Heart right ventricle (tissue), 16 donors: ENCODE results near the gene LDLRAD4. TPM values are rescaled to one million over a fixed set of nuclear protein-coding genes. Genes with fewer than 3 reads are reported as not detected.

Experiments used
- ATAC-seq, 8 donors: fragments of 200-7000 bp; cut with Tn5 transposase; one replicate each; pipeline ENCODE4 v1.9.1; 2020; ENCODE audit warnings: mild to moderate bottlenecking in 8 of 8, moderate library complexity in 8 of 8, moderate number of reproducible peaks in 1 of 8
- DNase-seq, 2 donors: peaks; one replicate each; pipeline ENCODE4 v3.0.0-alpha.2; 2020
- H3K27ac ChIP-seq, 10 donors: fragments of 200-600 bp; sonication (generic) in 2 of 10; one replicate each; pipeline versions ENCODE4 v1.5.0 to v1.8.0; 2020 to 2022; ENCODE audit warnings: mild to moderate bottlenecking in 3 of 10
- H3K27me3 ChIP-seq, 7 donors: fragments of 200-600 bp; one replicate each; pipeline ENCODE4 v1.8.0; 2021 to 2022; ENCODE audit warnings: mild to moderate bottlenecking in 2 of 7
- H3K36me3 ChIP-seq, 9 donors: fragments of 200-600 bp; sonication (generic) in 1 of 9; one replicate each; pipeline versions ENCODE4 v1.5.0 to v1.8.0; 2020 to 2022; ENCODE audit warnings: mild to moderate bottlenecking in 2 of 9
- H3K4me1 ChIP-seq, 9 donors: fragments of 200-600 bp; sonication (generic) in 1 of 9; one replicate each; pipeline versions ENCODE4 v1.5.0 to v1.8.0; 2020 to 2022; ENCODE audit warnings: mild to moderate bottlenecking in 4 of 9
- H3K4me3 ChIP-seq, 10 donors: fragments of 200-600 bp; sonication (generic) in 2 of 10; one replicate each; pipeline versions ENCODE4 v1.5.0 to v1.8.0; 2020 to 2022; ENCODE audit warnings: mild to moderate bottlenecking in 7 of 10, moderate library complexity in 2 of 10
- H3K9me3 ChIP-seq, 11 donors: fragments of 200-600 bp in 10 of 11; sonication (generic) in 2 of 11; one replicate each; pipeline versions ENCODE4 v1.5.0 to v1.8.0; 2013 to 2022; ENCODE audit warnings: mild to moderate bottlenecking in 2 of 11, control low read depth in 1 of 11, moderate library complexity in 1 of 11
- CTCF ChIP-seq, 9 donors: fragments of 200-600 bp; sonication (generic) in 2 of 9; IDR thresholded peaks; one replicate each; pipeline versions ENCODE4 v1.5.0 to v1.8.0; 2021 to 2022; ENCODE audit warnings: antibody characterized with exemption in 9 of 9, mild to moderate bottlenecking in 5 of 9, moderate library complexity in 1 of 9
- WGBS, 2 donors: extraction: QIAGEN DNeasy Blood & Tissue Kit; methylation state at CpG; one replicate each; pipeline ENCODE4 v1.1.7; 2013; ENCODE audit warnings: inconsistent platforms in 1 of 2; 5-methylcytosine and 5-hydroxymethylcytosine counted together
- intact Hi-C, 10 donors: fragments of 100-400 bp; cut with DNase I; formaldehyde crosslinking; loops; one replicate each; pipeline versions ENCODE4 v1.11.1 to v1.14.2; 2022
- polyA plus RNA-seq, 2 donors: library from polyadenylated mRNA; stranded (reverse); fragments of 200-250 nt; gene quantifications; one replicate each; pipeline ENCODE4 v1.2.3, GENCODE V29; 2013
- total RNA-seq, 10 donors: library from RNA; stranded (reverse); fragmentation: NEBNext Ultra II Directional in 3 of 10; extraction: Animal tissue kit (Norgen Biotek cat#: 25700) in 3 of 10; gene quantifications; one replicate each; pipeline versions ENCODE4 v1.2.1 to v1.2.4, GENCODE V29; 2021 to 2023
- donor health status: Arrhythmogenic right ventricular cardiomyopathy.
- donor health status: ischemic (EF 13 %, LVEDD 7.1; RV severe dilation, severe dysfunction).
- donor health status: healthy with polysubstance abuse.
- donor health status: DM: no; HTN: yes; CAD: no.
- donor health status: DM: no; HTN: no; CAD: no.
- donor health status: ischemic (EF 25% LVEDD 6.9; RV normal size, moderate dysfunction).
- donor health status: ischemic (EF 25% LVEDD 5.7; RV mildly dilated, moderate dysfunction).
- donor health status: healthy.
- donor health status: DM: yes; HTN: yes; CAD: no.
- donor health status: Ischemic cardiomyopathy.
- donor health status: ischemic (EF 35%, LVEDD 5.7; RV mildly dilated, moderate dysfunction).
- donor health status: nonischemic (EF 11% LVEDD 7.7; RV severe dilation, severe dysfunction).
- donor health status: DM: yes; HTN: yes; CAD: no.
- donor health status: PGD.
- donor health status: ischemic (EF 29% LVEDD 5.4; RV normal size, mild dysfunction).
- donor health status: nonischemic (EF 23%, LVEDD 6.1; RV moderate dilation, normal function).

Gene LDLRAD4
- total and polyA plus RNA-seq, 12 donors = 5.4 to 74.6 (median 34.6) TPM

DNA sequence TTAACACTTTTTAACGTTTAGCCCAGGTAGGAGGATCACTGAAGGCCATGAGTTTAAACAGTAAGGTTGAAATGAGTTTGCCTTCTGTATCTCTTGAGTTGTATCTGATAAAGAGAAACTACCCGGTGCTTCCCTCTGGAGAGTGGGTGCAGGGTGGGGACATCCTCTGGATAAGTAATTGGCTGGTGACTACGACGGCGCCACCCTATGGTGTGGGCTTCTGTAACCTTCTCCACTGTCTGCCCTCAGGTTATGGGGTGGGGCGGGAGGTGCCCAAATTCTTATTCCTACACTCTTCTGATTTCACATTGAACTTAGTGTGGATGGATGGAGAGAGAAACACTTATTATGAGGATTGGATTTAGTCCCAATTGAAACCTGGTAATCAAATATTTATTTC is 68.8 kb downstream of the LDLRAD4 start:
- TF ChIP-seq CTCF (IDR thresholded peaks at IDR 0.05) = peak in 1 of 9 donors; percentile 30
- Histone ChIP-seq H3K27me3 (no peaks in the 10 kb centered on the region), H3K36me3 (peaks cover 0 to 6% (median 0%) of the 10 kb centered on the region in 9 donors), H3K4me1 (peaks cover 0 to 53% (median 24%) of the 10 kb centered on the region in 9 donors), H3K4me3 (no peak overlapping the region), H3K9me3 (no peaks in the 10 kb centered on the region), H3K27ac (no peak overlapping the region)
- WGBS, 2 donors = 65 to 71% methylated on average over 6 of the region's 6 CpGs
- ATAC-seq = peak in 1 of 8 donors; percentile 52
- intact Hi-C loops = loop anchor here in 3 of 10 donors (5.0 to 10.0 kb wide), 2 partner anchors 70 to 217 kb away; partner anchors contain the start of gene LDLRAD4 (in 2 of the 3)
- no peak for DNase-seq

DNA sequence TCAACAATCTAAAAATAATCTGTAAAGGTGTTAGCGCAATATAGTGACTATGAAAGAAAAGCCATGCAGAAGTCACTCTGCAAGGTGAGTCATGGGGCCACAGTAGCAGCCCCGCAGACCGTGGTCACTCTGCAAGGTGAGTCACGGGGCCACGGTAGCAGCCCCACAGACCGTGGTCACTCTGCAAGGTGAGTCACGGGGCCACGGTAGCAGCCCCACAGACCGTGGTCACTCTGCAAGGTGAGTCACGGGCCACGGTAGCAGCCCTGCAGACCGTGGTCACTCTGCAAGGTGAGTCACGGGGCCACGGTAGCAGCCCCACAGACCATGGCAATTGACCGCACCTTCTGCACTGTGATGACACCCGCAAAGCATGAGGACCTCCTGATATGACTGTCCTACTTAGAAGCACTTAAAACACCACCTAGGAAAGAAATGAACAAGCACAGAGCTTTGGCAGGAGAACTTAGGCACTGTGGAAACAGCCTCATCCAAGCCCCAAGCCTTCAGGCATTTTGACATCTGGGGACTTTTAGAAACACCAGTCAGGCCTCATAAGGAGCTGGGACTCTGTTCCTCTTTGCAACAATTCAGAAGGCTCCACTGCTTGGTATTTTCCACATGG is 70.1 kb downstream of the LDLRAD4 start:
- no peak for TF ChIP-seq CTCF (IDR thresholded peaks at IDR 0.05)
- WGBS, 2 donors = 87 to 92% methylated on average over 16 of the region's 16 CpGs
- Histone ChIP-seq H3K27me3 (no peaks in the 10 kb centered on the region), H3K36me3 (no peaks in the 10 kb centered on the region), H3K4me3 (no peak overlapping the region), H3K4me1 (peaks cover 0 to 55% (median 24%) of the 10 kb centered on the region in 9 donors), H3K27ac (peak overlapping the region in 5 of 10 donors; percentile 4 to 73 (median 17)), H3K9me3 (no peaks in the 10 kb centered on the region)
- peak in 3 of 8 donors; percentile 20 to 35 (median 20) for ATAC-seq
- intact Hi-C loops = loop anchor here in 3 of 10 donors (5.0 to 10.0 kb wide), 2 partner anchors 71 to 216 kb away; partner anchors contain the start of gene LDLRAD4 (in 2 of the 3)
- DNase-seq = no peak

DNA sequence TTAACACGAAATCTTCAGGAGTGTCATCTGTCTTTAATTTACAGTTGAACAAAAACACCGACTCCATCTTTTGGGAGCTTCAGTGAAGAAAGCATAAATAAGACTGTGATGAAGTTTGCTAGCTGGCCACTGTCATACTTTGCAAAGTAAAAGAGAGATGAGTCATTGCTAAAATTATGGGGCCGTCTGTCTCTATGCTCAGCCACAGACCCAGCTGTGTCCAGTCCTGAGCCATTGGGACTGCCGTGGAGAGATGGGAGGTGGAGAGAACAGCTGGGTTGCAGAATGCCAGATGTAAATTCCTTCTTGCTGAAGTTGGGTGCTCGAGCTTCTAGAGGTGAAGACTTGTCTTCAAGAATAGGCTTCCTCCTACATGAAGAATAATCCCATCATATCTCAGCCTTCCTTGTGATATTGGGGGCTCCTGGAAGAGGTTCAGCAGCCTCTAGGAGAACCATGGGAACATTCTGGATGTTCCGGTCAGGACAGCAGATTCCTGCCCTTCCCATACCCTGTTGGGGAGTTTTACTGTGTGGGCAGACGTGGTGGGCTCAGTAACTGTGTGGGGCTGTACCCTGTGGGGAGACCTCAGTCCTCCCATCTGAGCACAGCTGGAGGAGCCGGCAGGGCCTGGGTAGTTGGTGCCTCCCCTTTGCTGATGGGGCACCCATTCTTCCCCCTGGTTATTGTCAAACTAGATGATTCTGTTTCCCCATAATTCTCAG is 71.1 kb downstream of the LDLRAD4 start:
- peak in 1 of 2 donors; percentile 55 for DNase-seq
- H3K36me3 ChIP-seq = no peaks in the 10 kb centered on the region
- no peak overlapping the region for H3K4me3 ChIP-seq
- H3K4me1 ChIP-seq = peaks cover 0 to 49% (median 27%) of the 10 kb centered on the region in 9 donors
- no peaks in the 10 kb centered on the region for H3K27me3 ChIP-seq
- H3K27ac ChIP-seq = peak overlapping the region in 4 of 10 donors; percentile 13 to 73 (median 34)
- intact Hi-C loops = loop anchor here in 3 of 10 donors (5.0 to 10.0 kb wide), 2 partner anchors 72 to 215 kb away; partner anchors contain the start of gene LDLRAD4 (in 2 of the 3)
- 71 to 74% methylated on average over 8 of the region's 8 CpGs for WGBS, 2 donors
- no peaks in the 10 kb centered on the region for H3K9me3 ChIP-seq
- peak; percentile 68 to 92 (median 86) for ATAC-seq
- no peak for TF ChIP-seq CTCF (IDR thresholded peaks at IDR 0.05)

DNA sequence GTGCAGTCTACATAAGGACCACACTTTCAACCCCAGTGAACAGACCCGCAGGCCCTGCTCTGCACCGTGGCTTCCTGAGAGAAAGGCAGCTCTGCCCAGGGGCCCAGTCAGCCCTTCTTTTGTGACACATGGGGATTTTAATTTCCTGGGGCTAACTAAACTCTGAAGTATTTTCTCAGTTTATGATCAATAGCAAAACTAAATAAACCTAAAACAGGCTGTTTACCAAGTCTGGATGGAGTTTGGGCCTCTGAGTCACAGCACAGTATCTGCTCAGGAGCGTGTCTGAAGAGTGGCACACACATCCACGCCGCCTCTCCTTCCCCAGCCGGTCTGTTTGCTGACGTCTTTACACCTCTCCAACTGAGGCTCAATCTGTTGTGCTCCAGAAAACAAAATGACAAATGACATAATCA is 72.3 kb downstream of the LDLRAD4 start:
- no peaks in the 10 kb centered on the region for H3K36me3 ChIP-seq
- DNase-seq (no peak), ATAC-seq (peak in 1 of 8 donors; percentile 49)
- TF ChIP-seq CTCF (IDR thresholded peaks at IDR 0.05) = no peak
- H3K27me3 ChIP-seq = no peaks in the 10 kb centered on the region
- H3K9me3 ChIP-seq = no peaks in the 10 kb centered on the region
- 94 to 96% methylated on average over 7 of the region's 7 CpGs for WGBS, 2 donors
- intact Hi-C loops = no loop called here
- H3K27ac ChIP-seq = no peak overlapping the region
- H3K4me3 ChIP-seq = no peak overlapping the region
- H3K4me1 ChIP-seq = peaks cover 0 to 39% (median 22%) of the 10 kb centered on the region in 9 donors
